Small intestine (tissue), 7 donors: ENCODE data around the gene RAB3B. TPM values are rescaled to one million over a fixed set of nuclear protein-coding genes. Genes with fewer than 3 reads are reported as not detected.
"Not testable (repeated sequence)": the region's sequence is repeated elsewhere in the genome, so short reads cannot be mapped to it uniquely, and the experiment has no call there.

Source experiments
- DNase-seq, 2 donors: peaks; one replicate each; pipeline versions ENCODE4 v3.0.0 to v3.0.0-alpha.2; 2013
- FAIRE-seq: peaks from 2 replicates; lab custom pipeline; 2012; peaks lifted over from hg19 to GRCh38; lab: Jason Lieb, UNC
- H3K27ac ChIP-seq, 3 donors: one replicate each; pipeline ENCODE4 v1.5.1; 2013; ENCODE audit warnings: low read length in 2 of 3, mild to moderate bottlenecking in 2 of 3, control low read depth in 1 of 3, inconsistent platforms in 1 of 3, low read depth in 1 of 3, moderate library complexity in 1 of 3
- H3K27me3 ChIP-seq, 3 donors: one replicate each; pipeline ENCODE4 v1.6.1; 2013; ENCODE audit warnings: low read length in 3 of 3, inconsistent platforms in 1 of 3; ENCODE audit not compliant: control insufficient read depth in 3 of 3, insufficient read depth in 3 of 3
- H3K36me3 ChIP-seq, 3 donors: one replicate each; pipeline ENCODE4 v1.6.1; 2013; ENCODE audit warnings: low read length in 3 of 3, inconsistent platforms in 1 of 3, low read depth in 1 of 3, mild to moderate bottlenecking in 1 of 3, moderate library complexity in 1 of 3; ENCODE audit not compliant: control insufficient read depth in 3 of 3, insufficient read depth in 2 of 3
- H3K4me1 ChIP-seq, 3 donors: one replicate each; pipeline ENCODE4 v1.6.1; 2013; ENCODE audit warnings: low read length in 2 of 3, inconsistent platforms in 1 of 3, low read depth in 1 of 3, mild to moderate bottlenecking in 1 of 3, moderate library complexity in 1 of 3; ENCODE audit not compliant: control insufficient read depth in 3 of 3, insufficient read depth in 2 of 3
- H3K4me3 ChIP-seq, 3 donors: one replicate each; pipeline ENCODE4 v1.5.1; 2013; ENCODE audit warnings: low read length in 3 of 3, control low read depth in 1 of 3, inconsistent platforms in 1 of 3, low read depth in 1 of 3, mild to moderate bottlenecking in 1 of 3, moderate library complexity in 1 of 3
- H3K9me3 ChIP-seq, 2 donors: one replicate each; pipeline ENCODE4 v1.6.1; 2013; ENCODE audit warnings: low read depth in 1 of 2, low read length in 1 of 2; ENCODE audit not compliant: control insufficient read depth in 2 of 2, insufficient read depth in 1 of 2
- WGBS, 3 donors: extraction: QIAGEN DNeasy Blood & Tissue Kit; methylation state at CpG; one replicate each; pipeline ENCODE4 v1.1.7; 2013; 5-methylcytosine and 5-hydroxymethylcytosine counted together
- polyA plus RNA-seq, 4 donors: library from polyadenylated mRNA; stranded (reverse) in 3 of 4; unstranded in 1 of 4; fragments of 200-250 nt in 3 of 4; fragments of 120-200 nt in 1 of 4; gene quantifications; one replicate each; pipeline versions ENCODE4 v1.2.1 to v1.2.3, GENCODE V29; 2013
- donor health status: healthy with polysubstance abuse.
- donor health status: control.
- donor health status: control.
- donor health status: Bipolar disorder and iron deficiency.
- donor health status: healthy.

RAB3B gene
- polyA plus RNA-seq, 4 donors, result 0.22 to 4.6 (median 1.6) TPM

DNA sequence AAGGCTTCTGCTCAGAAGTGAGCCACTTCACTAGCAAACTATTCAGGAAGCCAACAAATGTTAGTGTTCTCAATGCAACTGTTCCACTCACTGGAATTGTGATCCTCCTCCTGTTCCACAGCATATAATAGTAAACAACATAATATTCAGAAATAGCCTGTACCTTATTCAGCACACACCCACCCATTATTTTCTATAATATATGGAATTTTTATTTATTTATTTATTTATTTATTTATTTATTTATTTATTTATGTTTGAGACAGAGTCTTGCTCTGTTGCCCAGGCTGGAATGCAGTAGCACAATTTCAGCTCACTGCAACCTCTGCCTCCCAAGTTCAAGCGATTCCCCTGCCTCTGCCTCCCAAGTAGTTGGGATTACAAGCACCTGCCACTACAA, 117.2 kb downstream of the RAB3B start:
- not testable (repeated sequence) for H3K27ac ChIP-seq, DNase-seq, H3K4me3 ChIP-seq, H3K9me3 ChIP-seq, H3K27me3 ChIP-seq, FAIRE-seq
- WGBS, 3 donors, result 94 to 100% (median 95%) methylated on average over 1 of the region's 1 CpG
- Histone ChIP-seq H3K4me1 (peaks cover 6 to 22% (median 6%) of the 10 kb centered on the region in 3 donors), H3K36me3 (peaks cover 0 to 19% (median 2%) of the 10 kb centered on the region in 3 donors)

DNA sequence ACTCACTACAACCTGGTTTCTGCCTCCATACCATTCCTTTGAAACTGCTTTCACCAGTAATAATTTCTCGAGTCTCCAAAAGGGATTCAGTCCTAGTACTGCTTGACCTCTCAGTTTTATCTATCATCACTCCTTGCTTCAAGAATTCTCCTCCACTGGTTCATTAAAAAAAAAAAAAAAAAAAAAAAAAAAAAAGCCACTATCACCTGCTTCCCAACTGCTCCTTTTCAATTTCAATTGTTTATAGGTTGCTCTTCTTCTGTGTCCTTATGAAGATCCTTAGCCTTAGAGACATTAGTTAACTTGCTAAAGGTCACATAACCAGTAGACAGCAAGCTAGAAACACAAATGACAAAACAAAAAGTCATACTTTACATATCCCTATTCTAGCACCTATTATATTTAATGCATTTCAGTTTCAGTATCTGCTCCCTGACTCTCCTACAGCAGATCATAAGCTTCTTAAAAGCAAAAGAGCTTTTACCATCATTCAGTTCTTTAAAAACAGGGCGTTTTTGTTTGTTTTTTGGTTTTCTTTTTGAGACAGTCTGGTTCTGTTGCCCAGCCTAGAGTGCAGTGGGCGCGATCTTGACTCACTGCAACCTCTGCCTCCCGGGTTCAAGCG, 119.0 kb downstream of the RAB3B start:
- H3K36me3 ChIP-seq, result peaks cover 0 to 19% (median 2%) of the 10 kb centered on the region in 3 donors
- WGBS, 3 donors, result 90 to 93% (median 92%) methylated on average over 6 of the region's 6 CpGs
- H3K4me1 ChIP-seq, result peaks cover 2 to 14% (median 3%) of the 10 kb centered on the region in 3 donors
- H3K9me3 ChIP-seq, result no peaks in the 10 kb centered on the region
- H3K27me3 ChIP-seq, result no peaks in the 10 kb centered on the region
- FAIRE-seq, result no peak
- DNase-seq, result no peak
- no peak overlapping the region for H3K27ac ChIP-seq
- H3K4me3 ChIP-seq, result no peak overlapping the region

DNA sequence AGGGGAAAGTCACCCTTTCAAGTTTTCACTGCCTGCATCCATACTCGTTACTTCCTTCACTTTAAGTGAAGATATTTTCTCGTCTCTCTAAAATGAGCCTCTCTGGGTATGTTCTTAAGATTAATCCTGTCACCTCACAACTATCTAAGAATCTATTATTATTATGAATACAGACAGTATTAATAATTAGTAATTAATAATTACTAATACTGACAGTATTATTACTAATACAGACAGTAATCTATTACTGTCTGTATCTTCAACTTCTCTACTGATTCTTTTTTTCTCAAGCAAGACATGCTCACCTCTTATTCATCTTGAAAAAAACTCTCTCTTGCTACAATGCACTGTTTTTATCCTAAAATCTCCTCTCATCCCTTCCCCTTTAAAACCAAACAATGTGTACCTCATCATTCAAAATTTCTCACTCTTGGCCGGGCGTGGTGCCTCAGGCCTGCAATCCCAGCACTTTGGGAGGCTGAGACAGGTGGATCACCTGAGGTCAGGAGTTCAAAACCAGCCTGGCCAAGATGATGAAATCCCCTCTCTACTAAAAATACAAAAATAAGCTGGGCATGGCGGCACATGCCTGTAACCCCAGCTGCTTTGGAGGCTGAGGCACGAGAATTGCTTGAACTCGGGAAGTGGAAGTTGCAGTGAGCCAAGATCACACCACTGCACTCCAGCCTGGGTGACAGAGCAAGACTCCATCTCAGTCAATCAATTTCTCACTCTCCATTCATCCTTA, 119.7 kb downstream of the RAB3B start:
- peaks cover 0 to 9% (median 2%) of the 10 kb centered on the region in 3 donors for H3K4me1 ChIP-seq
- H3K36me3 ChIP-seq, result peaks cover 0 to 19% (median 2%) of the 10 kb centered on the region in 3 donors
- H3K27ac ChIP-seq, result no peak overlapping the region
- H3K9me3 ChIP-seq, result no peaks in the 10 kb centered on the region
- 92 to 94% (median 93%) methylated on average over 7 of the region's 7 CpGs for WGBS, 3 donors
- no peaks in the 10 kb centered on the region for H3K27me3 ChIP-seq
- no peak overlapping the region for H3K4me3 ChIP-seq
- DNase-seq (no peak), FAIRE-seq (no peak)

DNA sequence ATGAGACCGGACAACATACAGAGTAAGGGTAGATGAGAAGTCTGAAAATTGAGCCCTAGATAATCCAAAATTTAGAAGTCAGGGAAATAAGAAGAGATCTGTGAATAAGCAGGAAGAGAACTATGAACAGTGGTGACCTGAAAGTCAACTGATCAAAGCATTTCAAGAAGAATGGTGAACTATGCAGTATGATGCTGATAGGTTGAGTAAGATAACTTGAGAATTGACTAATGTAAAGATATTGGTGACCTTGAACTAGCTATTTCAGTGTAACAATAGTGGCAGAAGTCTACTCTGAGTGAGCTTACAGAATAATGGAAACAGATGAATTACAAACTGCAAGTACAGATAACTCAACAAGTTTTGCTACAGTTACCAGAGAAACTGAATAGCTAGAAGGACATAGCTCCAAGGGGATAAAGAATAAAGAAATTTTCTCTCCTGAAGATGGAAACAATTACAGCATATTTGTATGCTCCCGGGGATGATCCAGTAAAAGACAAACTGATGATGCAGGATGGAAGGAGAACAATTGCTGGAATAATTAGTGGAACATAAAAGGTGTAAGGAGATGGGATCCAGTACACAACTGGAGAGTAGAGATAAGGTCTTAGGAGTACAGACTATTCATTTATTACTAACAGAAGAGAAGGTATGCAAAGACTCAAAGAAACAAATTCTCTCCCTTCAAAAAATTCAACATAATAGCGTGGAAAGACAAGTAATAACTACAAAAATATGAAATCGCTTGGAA, 122.8 kb downstream of the RAB3B start:
- FAIRE-seq (no peak), DNase-seq (no peak)
- Histone ChIP-seq H3K27ac (no peak overlapping the region), H3K27me3 (no peaks in the 10 kb centered on the region), H3K4me3 (no peak overlapping the region), H3K4me1 (no peaks in the 10 kb centered on the region), H3K9me3 (no peaks in the 10 kb centered on the region), H3K36me3 (peaks cover 0 to 11% (median 2%) of the 10 kb centered on the region in 3 donors)
- WGBS, 3 donors, result 92 to 96% (median 94%) methylated on average over 4 of the region's 4 CpGs

DNA sequence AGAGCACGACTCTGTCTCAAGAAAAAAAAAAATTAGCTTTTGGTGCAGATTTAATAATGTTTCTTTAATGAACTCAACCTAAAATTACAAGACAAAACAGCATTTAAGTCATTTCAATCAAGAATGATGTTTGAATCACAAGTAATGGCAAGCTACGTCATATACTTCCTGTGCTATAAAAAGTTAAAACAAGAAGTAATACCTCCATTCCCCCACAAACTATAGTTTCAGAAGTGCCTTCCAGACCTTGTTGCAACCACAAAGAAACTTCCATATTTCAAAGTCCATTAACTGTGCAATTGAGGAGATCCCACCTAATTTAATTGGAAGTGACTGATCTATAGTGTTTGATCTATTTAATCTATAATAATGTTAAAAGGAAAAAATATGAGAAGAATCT, 127.1 kb downstream of the RAB3B start:
- Histone ChIP-seq H3K27me3 (no peaks in the 10 kb centered on the region), H3K4me1 (no peaks in the 10 kb centered on the region), H3K27ac (peak overlapping the region in 1 of 3 donors; percentile 31), H3K9me3 (no peaks in the 10 kb centered on the region), H3K4me3 (no peak overlapping the region), H3K36me3 (peaks cover 0 to 12% (median 0%) of the 10 kb centered on the region in 3 donors)
- DNase-seq (no peak), FAIRE-seq (no peak)
- WGBS, 3 donors, result 87 to 93% (median 87%) methylated on average over 2 of the region's 2 CpGs

DNA sequence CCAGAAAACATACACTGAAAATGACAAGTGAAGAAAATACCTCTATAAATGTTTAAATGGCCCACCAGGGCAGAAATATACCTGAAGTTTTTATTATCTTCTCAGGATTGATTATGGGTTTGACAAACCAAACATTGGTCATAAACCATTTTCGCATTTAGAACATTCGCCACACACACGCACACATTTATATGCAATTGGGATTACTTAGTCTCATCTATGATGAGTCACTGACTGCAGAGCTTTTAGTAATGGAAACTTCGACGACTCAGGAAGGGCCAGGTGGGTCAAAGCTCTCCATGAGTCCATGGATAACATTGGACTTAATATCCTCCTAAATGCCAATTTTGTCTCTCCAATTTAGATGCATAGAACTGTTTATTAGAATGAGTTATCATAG, 128.8 kb downstream of the RAB3B start:
- Histone ChIP-seq H3K4me3 (no peak overlapping the region), H3K9me3 (no peaks in the 10 kb centered on the region), H3K4me1 (no peaks in the 10 kb centered on the region), H3K27ac (no peak overlapping the region), H3K36me3 (peaks cover 0 to 11% (median 0%) of the 10 kb centered on the region in 3 donors), H3K27me3 (no peaks in the 10 kb centered on the region)
- DNase-seq (no peak), FAIRE-seq (no peak)
- WGBS, 3 donors, result 89 to 94% (median 93%) methylated on average over 5 of the region's 5 CpGs

DNA sequence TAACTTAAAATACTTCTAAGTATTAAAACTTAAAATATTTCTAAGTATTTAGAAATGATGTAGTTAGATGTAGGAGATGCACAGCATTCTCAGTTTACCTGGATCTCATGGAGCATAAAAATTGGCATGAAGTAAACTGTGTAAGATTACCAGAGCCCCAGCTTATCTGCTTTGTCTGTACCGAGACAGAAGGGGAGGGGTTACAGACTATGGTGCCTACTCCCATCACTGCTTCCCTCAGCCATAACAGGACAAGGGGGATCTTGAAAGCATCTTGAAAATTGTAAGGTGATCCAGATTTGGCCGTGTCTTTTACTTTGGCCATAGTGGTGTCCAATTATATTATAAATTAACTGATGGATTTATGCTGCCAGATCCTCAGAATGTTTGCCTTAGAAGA, 130.8 kb downstream of the RAB3B start:
- Histone ChIP-seq H3K27ac (no peak overlapping the region), H3K4me3 (no peak overlapping the region), H3K9me3 (no peaks in the 10 kb centered on the region), H3K36me3 (peaks cover 0 to 16% (median 3%) of the 10 kb centered on the region in 3 donors), H3K27me3 (no peaks in the 10 kb centered on the region), H3K4me1 (no peaks in the 10 kb centered on the region)
- DNase-seq (no peak), FAIRE-seq (no peak)
- 77 to 89% (median 79%) methylated on average over 2 of the region's 2 CpGs for WGBS, 3 donors

DNA sequence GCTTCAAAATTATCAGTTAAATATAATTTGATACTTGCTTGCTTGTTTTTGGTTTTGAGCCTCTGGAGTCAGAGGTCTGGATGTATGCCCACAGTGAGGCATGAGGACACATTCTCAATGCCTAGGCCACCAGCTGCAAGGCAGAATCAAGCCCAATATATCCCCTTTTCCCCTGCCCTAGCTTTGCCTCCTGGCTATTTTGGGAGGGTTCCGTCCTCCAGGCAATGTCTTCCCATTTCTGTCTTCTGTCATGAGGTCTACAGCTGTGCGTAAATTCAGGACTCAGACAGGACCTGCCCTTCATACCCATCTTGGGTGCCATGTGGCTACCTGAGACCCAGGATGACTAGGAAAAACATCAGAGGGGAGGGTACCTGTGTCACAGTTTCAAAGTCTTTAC, 131.2 kb downstream of the RAB3B start:
- no peak for FAIRE-seq
- H3K4me3 ChIP-seq, result no peak overlapping the region
- H3K36me3 ChIP-seq, result peaks cover 0 to 17% (median 3%) of the 10 kb centered on the region in 3 donors
- no peak for DNase-seq
- WGBS, 3 donors, result 94 to 100% (median 100%) methylated on average over 2 of the region's 2 CpGs
- no peaks in the 10 kb centered on the region for H3K4me1 ChIP-seq
- H3K27me3 ChIP-seq, result no peaks in the 10 kb centered on the region
- H3K27ac ChIP-seq, result no peak overlapping the region
- H3K9me3 ChIP-seq, result no peaks in the 10 kb centered on the region
